GDM1 (cell line): ENCODE data around the gene TSPAN33.
"Not testable (repeated sequence)": the region's sequence is repeated elsewhere in the genome, so short reads cannot be mapped to it uniquely, and the experiment has no call there.

Source experiments
- DNase-seq: peaks from one replicate; lab custom pipeline; 2025; lab: John Stamatoyannopoulos, UW

The TSPAN33 gene

DNA sequence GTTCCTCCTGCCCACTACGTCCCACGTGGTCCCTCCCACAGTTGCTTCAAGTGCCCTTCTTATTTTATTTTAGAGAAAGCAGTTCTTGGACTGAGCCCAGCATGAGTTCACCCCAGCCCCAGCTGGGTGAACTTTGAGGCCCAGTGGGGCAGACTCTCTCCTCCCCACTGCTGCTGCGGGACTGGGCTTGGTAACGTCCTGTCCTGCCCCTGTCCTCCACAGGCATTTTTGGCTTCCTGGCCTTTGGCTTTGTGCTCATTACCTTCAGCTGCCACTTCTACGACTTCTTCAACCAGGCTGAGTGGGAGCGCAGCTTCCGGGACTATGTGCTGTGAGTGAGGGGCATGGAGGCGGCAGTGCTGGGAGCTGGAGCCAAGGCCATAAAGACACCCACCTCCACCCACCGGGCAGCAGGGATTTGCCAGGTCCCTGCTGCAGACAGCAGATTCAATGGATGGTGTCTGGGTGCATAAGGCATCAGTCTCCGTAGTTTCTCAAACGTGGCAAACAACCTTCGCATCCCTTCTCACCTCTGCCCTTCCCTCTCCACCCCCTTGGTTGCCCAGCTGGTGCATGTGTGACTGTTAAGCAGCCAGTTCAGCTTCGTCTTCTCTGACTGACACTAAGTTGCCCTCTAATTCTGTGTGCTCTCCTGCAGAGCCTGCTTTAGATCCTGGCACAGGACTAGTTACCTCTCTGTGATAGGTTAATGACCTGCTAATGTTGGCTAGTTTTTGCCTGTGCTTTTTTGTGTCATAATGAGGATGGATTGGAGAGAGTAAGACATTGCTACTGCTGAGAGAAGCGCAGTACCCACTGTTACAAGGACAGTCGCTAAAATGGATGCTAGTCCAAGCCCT is 64.8 kb downstream of the TSPAN33 start:
- DNase-seq: no peak

DNA sequence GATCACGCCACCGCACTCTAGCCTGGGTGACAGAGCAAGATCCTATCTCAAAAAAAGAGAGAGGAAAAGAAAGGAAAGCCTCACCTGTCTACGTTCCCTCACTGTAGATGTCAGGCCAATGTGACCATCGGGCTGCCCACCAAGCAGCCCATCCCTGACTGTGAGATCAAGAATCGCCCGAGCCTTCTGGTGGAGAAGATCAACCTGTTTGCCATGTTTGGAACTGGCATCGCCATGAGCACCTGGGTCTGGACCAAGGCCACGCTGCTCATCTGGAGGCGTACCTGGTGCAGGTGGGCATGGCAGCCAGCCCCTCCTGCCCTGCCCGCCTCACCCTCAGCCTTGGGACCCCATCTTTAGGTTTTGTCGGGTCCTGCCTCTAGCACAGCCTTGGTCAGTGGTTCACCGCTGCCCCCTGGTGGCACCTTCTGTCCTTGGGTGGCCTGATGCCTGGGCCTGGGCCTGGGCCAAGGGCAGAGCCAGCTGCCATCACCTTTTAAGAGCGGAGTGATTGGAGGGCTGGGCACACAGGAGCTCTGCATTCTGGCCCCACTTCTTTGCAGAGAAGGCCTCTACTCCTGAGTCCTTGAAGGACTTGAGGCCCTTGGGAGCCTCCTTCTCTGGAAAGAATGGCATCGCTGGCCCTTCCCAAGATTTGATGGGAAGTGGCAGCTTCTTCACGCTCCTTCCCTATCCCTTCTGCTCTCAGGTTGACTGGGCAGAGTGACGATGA is 65.9 kb downstream of the TSPAN33 start:
- DNase-seq: peak; percentile 57

DNA sequence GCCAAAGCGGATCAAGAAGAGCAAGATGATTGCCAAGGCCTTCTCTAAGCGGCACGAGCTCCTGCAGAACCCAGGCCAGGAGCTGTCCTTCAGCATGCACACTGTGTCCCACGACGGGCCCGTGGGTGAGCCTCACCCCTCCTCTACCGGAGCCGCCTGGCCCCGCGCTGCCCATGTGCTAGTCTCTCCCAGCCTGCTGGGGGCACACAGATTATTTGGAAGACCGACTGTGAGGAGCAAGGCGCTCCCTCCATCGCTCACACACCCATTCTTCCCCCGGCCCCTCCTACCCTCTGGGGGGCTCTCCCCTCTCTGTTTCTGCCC is 66.4 kb downstream of the TSPAN33 start:
- DNase-seq: no peak

DNA sequence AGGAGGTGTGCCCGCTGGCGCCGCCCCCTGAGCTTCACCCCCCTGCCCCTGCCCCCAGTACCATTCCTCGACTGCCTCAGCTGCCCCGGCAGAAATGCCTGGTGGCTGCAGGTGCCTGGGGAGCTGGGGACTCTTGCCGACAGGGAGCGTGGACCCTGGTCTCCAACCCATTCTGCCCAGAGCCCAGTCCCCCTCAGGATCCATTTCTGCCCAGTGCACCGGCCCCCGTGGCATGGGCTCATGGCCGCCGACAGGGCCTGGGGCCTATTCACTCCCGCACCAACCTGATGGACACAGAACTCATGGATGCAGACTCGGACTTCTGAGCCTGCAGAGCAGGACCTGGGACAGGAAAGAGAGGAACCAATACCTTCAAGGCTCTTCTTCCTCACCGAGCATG is 67.6 kb downstream of the TSPAN33 start:
- DNase-seq: no peak

DNA sequence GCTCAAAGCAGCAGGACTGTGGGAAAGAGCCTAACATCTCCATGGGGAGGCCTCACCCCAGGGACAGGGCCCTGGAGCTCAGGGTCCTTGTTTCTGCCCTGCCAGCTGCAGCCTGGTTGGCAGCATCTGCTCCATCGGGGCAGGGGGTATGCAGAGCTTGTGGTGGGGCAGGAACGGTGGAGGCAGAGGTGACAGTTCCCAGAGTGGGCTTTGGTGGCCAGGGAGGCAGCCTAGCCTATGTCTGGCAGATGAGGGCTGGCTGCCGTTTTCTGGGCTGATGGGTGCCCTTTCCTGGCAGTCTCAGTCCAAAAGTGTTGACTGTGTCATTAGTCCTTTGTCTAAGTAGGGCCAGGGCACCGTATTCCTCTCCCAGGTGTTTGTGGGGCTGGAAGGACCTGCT is 68.1 kb downstream of the TSPAN33 start:
- DNase-seq: no peak

DNA sequence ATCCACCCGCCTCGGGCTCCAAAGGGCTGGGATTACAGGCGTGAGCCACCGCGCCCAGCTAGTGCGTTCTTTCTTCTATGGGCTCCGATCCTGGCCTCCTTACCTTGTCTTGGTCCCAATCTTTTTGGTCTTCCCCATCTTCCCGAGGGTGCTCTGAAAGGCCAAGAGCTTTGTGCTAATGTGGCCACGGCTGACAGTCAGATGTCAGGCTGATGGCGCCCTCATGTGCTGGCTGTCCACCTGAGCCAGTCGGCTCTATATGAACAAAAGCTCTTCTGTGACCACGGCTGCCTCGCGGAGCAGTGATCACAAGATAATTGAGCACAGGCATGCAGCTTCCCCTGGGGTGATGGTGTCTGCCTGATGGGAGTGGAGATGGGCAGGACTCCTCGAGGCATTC is 69.3 kb downstream of the TSPAN33 start:
- peak; percentile 8 for DNase-seq

DNA sequence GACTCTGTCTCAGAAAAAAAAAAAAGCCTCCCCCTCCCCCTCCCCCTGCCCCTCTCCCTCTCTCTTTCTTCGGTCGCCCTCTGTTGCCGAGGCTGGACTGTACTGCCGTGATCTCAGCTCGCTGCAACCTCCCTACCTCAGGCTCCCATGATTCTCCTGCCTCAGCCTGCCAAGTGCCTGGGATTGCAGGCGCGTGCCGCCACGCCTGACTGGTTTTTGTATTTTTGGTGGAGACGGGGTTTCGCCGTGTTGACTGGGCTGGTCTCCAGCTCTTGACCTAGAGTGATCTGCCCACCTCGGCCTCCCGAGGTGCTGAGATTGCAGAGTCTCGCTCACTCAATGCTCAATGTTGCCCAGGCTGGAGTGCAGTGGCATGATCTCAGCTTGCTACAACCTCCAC is 71.2 kb downstream of the TSPAN33 start:
- not testable (repeated sequence) for DNase-seq

DNA sequence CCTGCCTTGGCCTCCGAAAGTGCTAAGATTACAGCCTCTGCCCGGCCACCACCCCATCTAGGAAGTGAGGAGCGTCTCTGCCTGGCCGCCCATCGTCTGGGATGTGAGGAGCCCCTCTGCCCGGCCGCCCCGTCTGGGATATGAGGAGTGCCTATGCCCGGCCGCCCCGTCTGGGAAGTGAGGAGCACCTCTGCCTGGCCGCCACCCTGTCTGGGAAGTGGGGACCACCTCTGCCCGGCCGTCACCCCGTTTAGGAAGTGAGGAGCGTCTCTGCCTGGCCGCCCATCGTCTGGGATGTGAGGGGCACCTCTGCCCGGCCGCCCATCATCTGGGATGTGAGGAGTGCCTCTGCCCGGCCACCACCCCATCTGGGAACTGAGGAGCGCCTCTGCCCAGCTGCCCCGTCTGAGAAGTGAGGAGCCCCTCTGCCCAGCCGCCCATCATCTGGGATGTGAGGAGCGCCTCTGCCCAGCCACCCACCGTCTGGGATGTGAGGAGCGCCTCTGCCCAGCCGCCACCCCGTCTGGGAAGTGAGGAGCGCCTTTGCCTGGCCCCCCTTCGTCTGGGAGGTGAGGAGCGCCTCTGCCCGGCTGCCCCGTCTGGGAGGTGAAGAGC is 71.7 kb downstream of the TSPAN33 start:
- not testable (repeated sequence) for DNase-seq

DNA sequence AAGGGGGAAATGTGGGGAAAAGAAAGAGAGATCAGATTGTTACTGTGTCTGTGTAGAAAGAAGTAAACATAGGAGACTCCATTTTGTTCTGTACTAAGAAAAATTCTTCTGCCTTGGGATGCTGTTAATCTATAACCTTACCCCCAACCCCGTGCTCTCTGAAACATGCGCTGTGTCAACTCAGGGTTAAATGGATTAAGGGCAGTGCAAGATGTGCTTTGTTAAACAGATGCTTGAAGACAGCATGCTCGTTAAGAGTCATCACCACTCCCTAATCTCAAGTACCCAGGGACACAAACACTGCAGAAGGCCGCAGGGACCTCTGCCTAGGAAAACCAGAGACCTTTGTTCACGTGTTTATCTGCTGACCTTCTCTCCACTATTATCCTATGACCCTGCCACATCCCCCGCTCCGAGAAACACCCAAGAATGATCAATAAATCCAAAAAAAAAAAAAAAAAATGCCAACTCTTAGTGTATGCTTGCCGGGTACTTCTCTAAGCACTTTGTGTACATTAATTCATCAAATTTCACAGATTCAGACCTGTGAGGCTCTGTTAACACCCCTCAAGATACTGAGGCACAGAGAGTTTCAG is 72.4 kb downstream of the TSPAN33 start:
- DNase-seq: not testable (repeated sequence)

DNA sequence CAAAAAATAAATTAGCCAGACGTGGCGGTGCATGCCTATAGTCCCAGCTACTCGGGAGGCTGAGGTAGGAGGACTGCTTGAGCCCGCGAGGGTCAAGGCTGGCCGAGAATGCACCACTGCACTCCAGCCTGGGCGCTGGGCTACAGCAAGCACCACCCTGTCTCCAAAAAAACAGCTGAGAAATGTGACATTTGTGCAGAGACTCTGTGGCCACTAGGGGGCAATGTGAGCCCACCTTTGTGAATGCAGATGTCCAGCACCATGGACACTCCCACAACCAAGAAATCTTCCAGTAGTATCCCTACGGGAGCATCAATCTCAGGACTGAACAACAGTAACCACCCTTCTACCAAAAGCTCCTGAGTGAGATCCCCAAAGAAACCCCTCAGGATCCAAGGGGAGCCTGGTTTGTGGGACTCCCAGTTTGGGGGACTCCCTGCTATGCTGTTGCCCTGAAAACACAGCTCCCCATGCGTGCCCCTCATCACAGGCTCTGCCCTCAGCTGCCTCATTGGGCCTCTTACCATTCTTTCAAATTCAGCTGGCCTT is 74.1 kb downstream of the TSPAN33 start:
- DNase-seq: peak; percentile 65

DNA sequence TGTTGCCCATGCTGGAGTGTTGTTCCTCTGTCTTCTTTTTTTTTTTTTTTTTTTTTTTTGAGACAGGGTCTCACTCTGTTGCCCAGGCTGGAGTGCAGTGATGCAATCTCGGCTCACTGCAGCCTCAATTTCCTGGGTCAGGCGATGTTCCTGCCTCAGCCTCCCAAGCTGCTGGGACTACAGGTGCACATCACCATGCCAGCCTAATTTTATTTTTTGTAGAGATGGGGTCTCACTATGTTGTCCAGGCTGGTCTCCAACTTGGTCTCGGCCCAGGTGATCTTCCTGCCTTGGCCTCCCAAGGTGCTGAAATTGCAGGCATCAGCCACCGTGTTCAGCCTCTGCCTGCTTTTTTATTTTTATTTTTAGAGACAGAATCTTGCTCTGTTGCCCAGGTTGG is 74.7 kb downstream of the TSPAN33 start:
- DNase-seq: not testable (repeated sequence)
